CD14-positive monocyte (primary cell): ENCODE measurements around the gene SMAD1. TPM values are rescaled to one million over a fixed set of nuclear protein-coding genes. Genes with fewer than 3 reads are reported as not detected.

Experiments
- DNase-seq, 3 donors: peaks; one replicate each; pipeline ENCODE4 v3.0.0-alpha.2; 2011 to 2022
- H2AFZ ChIP-seq: 2 replicates; pipeline ENCODE4 v1.6.0; 2012; ENCODE audit warnings: mild to moderate bottlenecking, low read depth, low read length, inconsistent platforms; ENCODE audit not compliant: insufficient read depth, poor library complexity, severe bottlenecking
- H3K27ac ChIP-seq, 2 donors: 1 replicate in 1 of 2; 2 replicates in 1 of 2; pipeline ENCODE4 v1.5.1; 2012 to 2013; ENCODE audit warnings: low read length in 2 of 2, control low read depth in 1 of 2, inconsistent platforms in 1 of 2, low read depth in 1 of 2, mild to moderate bottlenecking in 1 of 2
- H3K27me3 ChIP-seq, 2 donors: one replicate each; pipeline versions ENCODE4 v1.6.0 to v1.6.1; 2011 to 2013; ENCODE audit warnings: low read length in 2 of 2; ENCODE audit not compliant: control insufficient read depth in 2 of 2, insufficient read depth in 2 of 2
- H3K36me3 ChIP-seq, 2 donors: replicated peaks in 1 of 2; 1 replicate in 1 of 2; 2 replicates in 1 of 2; pipeline versions ENCODE4 v1.5.1 to v1.6.1; 2012 to 2013; ENCODE audit warnings: low read length in 2 of 2, control low read depth in 1 of 2, inconsistent platforms in 1 of 2, mild to moderate bottlenecking in 1 of 2; ENCODE audit not compliant: insufficient read depth in 2 of 2, control insufficient read depth in 1 of 2
- H3K4me1 ChIP-seq, 2 donors: 1 replicate in 1 of 2; 2 replicates in 1 of 2; pipeline versions ENCODE4 v1.5.1 to v1.6.1; 2012 to 2013; ENCODE audit warnings: low read length in 2 of 2, control low read depth in 1 of 2, inconsistent platforms in 1 of 2, mild to moderate bottlenecking in 1 of 2, moderate library complexity in 1 of 2; ENCODE audit not compliant: insufficient read depth in 2 of 2, control insufficient read depth in 1 of 2
- H3K4me2 ChIP-seq: replicated peaks from 2 replicates; pipeline ENCODE3; 2012; ENCODE audit warnings: low read length, moderate library complexity, mild to moderate bottlenecking; ENCODE audit not compliant: poor library complexity, severe bottlenecking; ENCODE audit errors: extremely low read depth
- H3K4me3 ChIP-seq, 3 experiments: fragments of 200-600 bp in 1 of 3; sonication (generic) in 1 of 3; replicated peaks in 1 of 3; 1 replicate in 2 of 3; 2 replicates in 1 of 3; pipeline ENCODE4 v1.5.1; 2011 to 2013; ENCODE audit warnings: low read length in 3 of 3, mild to moderate bottlenecking in 3 of 3, control low read depth in 2 of 3, low read depth in 2 of 3, inconsistent platforms in 1 of 3, moderate library complexity in 1 of 3
- H3K79me2 ChIP-seq: 2 replicates; pipeline ENCODE4 v1.6.0; 2012; ENCODE audit warnings: mild to moderate bottlenecking, control low read depth, inconsistent platforms, low read length, moderate library complexity; ENCODE audit not compliant: insufficient read depth
- H3K9ac ChIP-seq: 2 replicates; pipeline ENCODE4 v1.6.0; 2017; ENCODE audit warnings: low read length, mild to moderate bottlenecking; ENCODE audit not compliant: insufficient read depth, poor library complexity, severe bottlenecking
- H3K9me3 ChIP-seq, 2 donors: replicated peaks in 1 of 2; 1 replicate in 1 of 2; 2 replicates in 1 of 2; pipeline versions ENCODE4 v1.5.1 to v1.6.1; 2012 to 2013; ENCODE audit warnings: low read length in 2 of 2, control low read depth in 1 of 2; ENCODE audit not compliant: control insufficient read depth in 1 of 2, insufficient read depth in 1 of 2
- H4K20me1 ChIP-seq: 2 replicates; pipeline ENCODE4 v1.6.0; 2012; ENCODE audit warnings: mild to moderate bottlenecking, low read length, control low read depth, moderate library complexity; ENCODE audit not compliant: insufficient read depth
- H3K27ac Mint-ChIP-seq, 7 donors: one replicate each; pipeline ENCODE4 v1.8.0; 2020; ENCODE audit warnings: mild to moderate bottlenecking in 7 of 7, mixed read lengths in 7 of 7, moderate library complexity in 6 of 7, inconsistent platforms in 2 of 7
- H3K27me3 Mint-ChIP-seq, 3 donors: one replicate each; pipeline ENCODE4 v1.8.0; 2021 to 2022; ENCODE audit warnings: low read depth in 3 of 3, mild to moderate bottlenecking in 3 of 3, mixed read lengths in 3 of 3, moderate library complexity in 3 of 3, inconsistent platforms in 1 of 3
- H3K36me3 Mint-ChIP-seq, 2 donors: one replicate each; pipeline ENCODE4 v1.8.0; 2020; ENCODE audit warnings: mixed read lengths in 2 of 2, inconsistent platforms in 1 of 2, mild to moderate bottlenecking in 1 of 2
- H3K4me1 Mint-ChIP-seq: one replicate; pipeline ENCODE4 v1.8.0; 2020; ENCODE audit warnings: mild to moderate bottlenecking, mixed read lengths
- H3K4me3 Mint-ChIP-seq, 2 donors: one replicate each; pipeline ENCODE4 v1.8.0; 2020; ENCODE audit warnings: mild to moderate bottlenecking in 2 of 2, mixed read lengths in 2 of 2, moderate library complexity in 1 of 2
- H3K9me3 Mint-ChIP-seq, 7 donors: one replicate each; pipeline ENCODE4 v1.8.0; 2020 to 2022; ENCODE audit warnings: mixed read lengths in 7 of 7, mild to moderate bottlenecking in 6 of 7, moderate library complexity in 6 of 7, inconsistent platforms in 2 of 7
- WGBS: methylation state at CpG from one replicate; pipeline ENCODE4 v1.1.5; 2013; ENCODE audit warnings: missing lambda C conversion rate; ENCODE audit not compliant: insufficient coverage; 5-methylcytosine and 5-hydroxymethylcytosine counted together
- intact Hi-C, 2 donors: fragments of 100-400 bp; cut with micrococcal nuclease; formaldehyde crosslinking; loops; one replicate each; pipeline versions ENCODE4 v1.15.0 to v1.15.1; 2023
- polyA plus RNA-seq, 3 donors: library from polyadenylated mRNA; depleted of rRNA in 1 of 3; unstranded in 2 of 3; stranded (reverse) in 1 of 3; fragments of 300-500 nt in 2 of 3; fragments of >200 nt in 1 of 3; fragmentation: Illumina TruSeq in 2 of 3; gene quantifications; 1 replicate in 2 of 3; 2 replicates in 1 of 3; pipeline ENCODE4 v1.2.3, GENCODE V29; 2012 to 2021
- TF ChIP-seq, protein P1 (sequence below): fragments of 200-600 bp; IDR thresholded peaks from one replicate; pipeline ENCODE4 v1.8.0; 2022; ENCODE audit warnings: antibody characterized with exemption, mild to moderate bottlenecking

Gene SMAD1
- polyA plus RNA-seq, 3 donors, result 8.2 to 14.4 (median 8.7) TPM

DNA sequence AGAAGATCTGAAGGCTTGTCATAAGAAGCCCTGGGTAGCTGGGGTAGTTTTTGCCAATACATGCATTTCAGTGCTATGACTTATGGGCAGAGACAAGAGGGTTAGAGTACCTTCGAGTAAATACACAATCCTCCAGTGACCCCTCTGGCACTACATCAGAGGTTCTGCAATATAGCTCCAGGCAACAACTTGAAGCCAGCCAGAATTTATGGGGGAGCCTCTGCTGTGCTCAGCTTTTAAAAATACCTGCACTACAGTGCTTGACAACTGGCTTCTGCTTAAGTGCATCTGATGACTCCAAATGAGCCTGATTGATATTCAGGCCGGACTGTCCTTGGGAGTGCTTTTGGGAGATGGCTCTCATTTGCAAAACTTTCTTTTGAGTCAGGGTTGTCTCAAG is 44.9 kb upstream of the SMAD1 start:
- H3K4me3 ChIP-seq, result no peak overlapping the region
- H3K4me1 Mint-ChIP-seq, result no peaks in the 10 kb centered on the region
- 100% methylated on average over 1 of the region's 2 CpGs for WGBS
- no peaks in the 10 kb centered on the region for H3K36me3 Mint-ChIP-seq
- no peak overlapping the region for H3K4me2 ChIP-seq
- H3K27ac ChIP-seq, result no peak overlapping the region
- peaks cover 2 to 14% (median 9%) of the 10 kb centered on the region in 7 donors for H3K9me3 Mint-ChIP-seq
- H3K9me3 ChIP-seq, result peaks cover 0 to 3% of the 10 kb centered on the region in 2 donors
- no peak overlapping the region for H3K9ac ChIP-seq
- H2AFZ ChIP-seq, result no peak overlapping the region
- no peak for DNase-seq
- no peaks in the 10 kb centered on the region for H3K4me1 ChIP-seq
- H3K4me3 Mint-ChIP-seq, result no peak overlapping the region
- TF ChIP-seq, protein P1, sequence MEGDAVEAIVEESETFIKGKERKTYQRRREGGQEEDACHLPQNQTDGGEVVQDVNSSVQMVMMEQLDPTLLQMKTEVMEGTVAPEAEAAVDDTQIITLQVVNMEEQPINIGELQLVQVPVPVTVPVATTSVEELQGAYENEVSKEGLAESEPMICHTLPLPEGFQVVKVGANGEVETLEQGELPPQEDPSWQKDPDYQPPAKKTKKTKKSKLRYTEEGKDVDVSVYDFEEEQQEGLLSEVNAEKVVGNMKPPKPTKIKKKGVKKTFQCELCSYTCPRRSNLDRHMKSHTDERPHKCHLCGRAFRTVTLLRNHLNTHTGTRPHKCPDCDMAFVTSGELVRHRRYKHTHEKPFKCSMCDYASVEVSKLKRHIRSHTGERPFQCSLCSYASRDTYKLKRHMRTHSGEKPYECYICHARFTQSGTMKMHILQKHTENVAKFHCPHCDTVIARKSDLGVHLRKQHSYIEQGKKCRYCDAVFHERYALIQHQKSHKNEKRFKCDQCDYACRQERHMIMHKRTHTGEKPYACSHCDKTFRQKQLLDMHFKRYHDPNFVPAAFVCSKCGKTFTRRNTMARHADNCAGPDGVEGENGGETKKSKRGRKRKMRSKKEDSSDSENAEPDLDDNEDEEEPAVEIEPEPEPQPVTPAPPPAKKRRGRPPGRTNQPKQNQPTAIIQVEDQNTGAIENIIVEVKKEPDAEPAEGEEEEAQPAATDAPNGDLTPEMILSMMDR, result no peak
- H4K20me1 ChIP-seq, result no peaks in the 10 kb centered on the region
- H3K36me3 ChIP-seq, result no peaks in the 10 kb centered on the region
- no peak overlapping the region for H3K27ac Mint-ChIP-seq
- intact Hi-C loops, result no loop called here
- peaks cover 0 to 1% (median 0%) of the 10 kb centered on the region in 3 donors for H3K27me3 Mint-ChIP-seq
- no peaks in the 10 kb centered on the region for H3K27me3 ChIP-seq
- no peaks in the 10 kb centered on the region for H3K79me2 ChIP-seq

DNA sequence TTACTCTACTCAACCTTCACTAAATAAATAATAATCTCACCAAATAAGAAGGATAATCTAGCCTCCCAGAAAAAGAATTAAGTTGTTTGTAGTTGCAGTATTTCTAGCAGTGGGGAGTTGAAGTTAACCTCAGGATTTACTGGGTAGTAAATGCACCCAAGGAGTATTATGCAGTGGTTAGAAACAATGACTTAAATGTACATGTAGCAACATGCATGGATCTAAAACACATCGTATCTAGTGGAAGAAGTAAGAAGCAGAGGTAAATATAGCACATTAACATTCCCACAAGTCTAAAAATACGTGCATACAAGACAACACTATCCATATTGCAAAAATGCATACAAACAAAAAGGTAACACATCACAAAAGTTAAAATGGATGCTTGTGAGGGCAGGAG is 44.2 kb upstream of the SMAD1 start:
- Histone ChIP-seq H3K9me3 (peaks cover 0 to 6% of the 10 kb centered on the region in 2 donors), H3K27ac (no peak overlapping the region), H3K27me3 (no peaks in the 10 kb centered on the region), H2AFZ (no peak overlapping the region), H3K79me2 (no peaks in the 10 kb centered on the region), H4K20me1 (no peaks in the 10 kb centered on the region), H3K4me3 (no peak overlapping the region), H3K36me3 (no peaks in the 10 kb centered on the region), H3K4me2 (no peak overlapping the region), H3K4me1 (no peaks in the 10 kb centered on the region), H3K9ac (no peak overlapping the region)
- intact Hi-C loops, result no loop called here
- peaks cover 4 to 19% (median 9%) of the 10 kb centered on the region in 7 donors for H3K9me3 Mint-ChIP-seq
- no CpG with 5 or more reads among the region's 2 CpGs for WGBS
- H3K4me3 Mint-ChIP-seq, result no peak overlapping the region
- no peak for DNase-seq
- TF ChIP-seq, protein P1, result no peak
- H3K4me1 Mint-ChIP-seq, result no peaks in the 10 kb centered on the region
- no peaks in the 10 kb centered on the region for H3K36me3 Mint-ChIP-seq
- H3K27me3 Mint-ChIP-seq, result no peaks in the 10 kb centered on the region
- H3K27ac Mint-ChIP-seq, result no peak overlapping the region
